GM12878 (cell line): Measurements from ENCODE around the gene SULT1A2.
"Not testable (repeated sequence)": the region's sequence is repeated elsewhere in the genome, so short reads cannot be mapped to it uniquely, and the experiment has no call there.

Experiments used
- CBX5 ChIP-seq: sonication (generic); IDR thresholded peaks from 2 replicates; pipeline ENCODE4 v1.6.1; 2016; ENCODE audit warnings: low read depth, moderate library complexity, mild to moderate bottlenecking, inconsistent platforms
- TF ChIP-seq, protein P1 (sequence below): IDR thresholded peaks from 2 replicates; pipeline ENCODE4 v1.6.1; 2012; ENCODE audit warnings: low read depth, low read length, improper control_type of control experiment

DNA sequence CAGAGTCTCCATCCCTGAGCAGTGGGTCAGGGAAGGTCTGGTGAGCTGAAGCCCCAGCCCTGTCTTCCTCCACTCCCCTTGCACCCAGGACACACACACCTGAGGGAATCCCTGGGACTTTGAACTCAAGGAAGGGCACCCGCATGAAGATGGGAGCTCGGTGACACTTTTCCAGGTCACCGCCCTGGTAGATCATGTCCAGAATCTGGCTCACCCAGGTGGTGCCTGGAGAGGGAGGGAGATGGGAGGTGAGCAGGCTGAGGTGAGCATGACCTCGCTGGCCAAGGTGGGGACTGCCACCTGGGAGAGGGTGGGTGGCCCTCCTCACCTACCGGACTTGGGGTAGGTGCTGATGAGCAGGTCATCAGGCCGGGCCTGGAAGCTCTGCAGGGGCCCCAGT lies 1.4 kb downstream of the SULT1A2 start:
- TF ChIP-seq, protein P1, sequence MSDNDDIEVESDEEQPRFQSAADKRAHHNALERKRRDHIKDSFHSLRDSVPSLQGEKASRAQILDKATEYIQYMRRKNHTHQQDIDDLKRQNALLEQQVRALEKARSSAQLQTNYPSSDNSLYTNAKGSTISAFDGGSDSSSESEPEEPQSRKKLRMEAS, result not testable (repeated sequence)
- TF ChIP-seq CBX5, result not testable (repeated sequence)
